ENCODE data around the gene VSX2.

VSX2 gene

DNA sequence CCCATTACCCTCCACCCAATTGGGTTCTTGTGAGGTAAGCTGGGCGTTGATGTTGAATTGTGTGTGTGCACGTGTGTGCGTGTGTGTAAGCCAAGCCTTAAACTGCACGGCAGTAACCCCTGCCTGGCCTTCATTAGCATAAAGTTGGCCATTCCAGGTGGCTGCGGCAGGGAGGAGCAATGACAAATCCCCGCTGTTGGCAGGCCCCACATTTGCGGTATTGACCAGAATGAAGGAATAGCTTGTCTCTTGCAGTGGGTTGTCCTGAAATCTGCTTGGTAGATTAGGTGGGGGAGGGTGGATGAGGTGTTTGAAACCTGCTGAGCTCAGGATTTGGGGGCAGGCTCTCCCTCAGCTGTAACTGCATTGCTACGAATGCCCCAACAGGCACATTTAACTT, 7.3 kb downstream of the VSX2 start:
- no peak overlapping the region for H3K4me3 ChIP-seq (ENCODE audit: low read length)
- no peak for DNase-seq (ENCODE audit: low read depth)
- TF ChIP-seq, protein P1, sequence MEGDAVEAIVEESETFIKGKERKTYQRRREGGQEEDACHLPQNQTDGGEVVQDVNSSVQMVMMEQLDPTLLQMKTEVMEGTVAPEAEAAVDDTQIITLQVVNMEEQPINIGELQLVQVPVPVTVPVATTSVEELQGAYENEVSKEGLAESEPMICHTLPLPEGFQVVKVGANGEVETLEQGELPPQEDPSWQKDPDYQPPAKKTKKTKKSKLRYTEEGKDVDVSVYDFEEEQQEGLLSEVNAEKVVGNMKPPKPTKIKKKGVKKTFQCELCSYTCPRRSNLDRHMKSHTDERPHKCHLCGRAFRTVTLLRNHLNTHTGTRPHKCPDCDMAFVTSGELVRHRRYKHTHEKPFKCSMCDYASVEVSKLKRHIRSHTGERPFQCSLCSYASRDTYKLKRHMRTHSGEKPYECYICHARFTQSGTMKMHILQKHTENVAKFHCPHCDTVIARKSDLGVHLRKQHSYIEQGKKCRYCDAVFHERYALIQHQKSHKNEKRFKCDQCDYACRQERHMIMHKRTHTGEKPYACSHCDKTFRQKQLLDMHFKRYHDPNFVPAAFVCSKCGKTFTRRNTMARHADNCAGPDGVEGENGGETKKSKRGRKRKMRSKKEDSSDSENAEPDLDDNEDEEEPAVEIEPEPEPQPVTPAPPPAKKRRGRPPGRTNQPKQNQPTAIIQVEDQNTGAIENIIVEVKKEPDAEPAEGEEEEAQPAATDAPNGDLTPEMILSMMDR (conservative IDR thresholded peaks at IDR 0.05; ENCODE audit: low read length), result no peak

- TF ChIP-seq, protein P1 (conservative IDR thresholded peaks at IDR 0.05; ENCODE audit: low read length), result no peak
- DNase-seq (ENCODE audit: low read depth), result no peak
- H3K4me3 ChIP-seq (ENCODE audit: low read length), result no peak overlapping the region
Measured at GRCh38 chr14:74248017-74248416, 8.8 kb downstream of the VSX2 start.

GRCh38 chr14:74249433-74250375, 10.5 kb downstream of the VSX2 start:
- no peak for DNase-seq (ENCODE audit: low read depth)
- TF ChIP-seq, protein P1 (conservative IDR thresholded peaks at IDR 0.05; ENCODE audit: low read length), result no peak
- H3K4me3 ChIP-seq (ENCODE audit: low read length), result no peak overlapping the region

DNA sequence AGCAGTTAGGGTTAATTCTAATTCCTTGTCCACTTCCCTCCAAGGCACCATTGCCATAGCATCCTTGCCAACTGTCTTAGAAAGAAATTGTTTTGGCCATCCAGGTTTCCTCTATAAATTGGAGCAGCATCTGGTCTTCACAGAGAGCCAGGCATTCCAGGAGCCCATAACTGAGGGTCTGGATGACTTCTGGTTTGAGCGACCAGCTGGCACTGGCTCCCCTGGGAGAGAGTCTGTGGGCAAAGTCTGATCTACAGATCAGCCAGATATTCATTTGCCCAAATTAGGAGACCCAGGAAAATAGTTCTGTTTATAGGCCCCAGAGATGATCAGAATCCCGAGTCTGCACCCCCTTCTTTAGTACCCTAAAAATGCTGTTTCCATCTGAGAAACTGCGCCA, 16.0 kb downstream of the VSX2 start:
- DNase-seq (ENCODE audit: low read depth), result no peak
- TF ChIP-seq, protein P1 (conservative IDR thresholded peaks at IDR 0.05; ENCODE audit: low read length), result no peak
- no peak overlapping the region for H3K4me3 ChIP-seq (ENCODE audit: low read length)

DNA sequence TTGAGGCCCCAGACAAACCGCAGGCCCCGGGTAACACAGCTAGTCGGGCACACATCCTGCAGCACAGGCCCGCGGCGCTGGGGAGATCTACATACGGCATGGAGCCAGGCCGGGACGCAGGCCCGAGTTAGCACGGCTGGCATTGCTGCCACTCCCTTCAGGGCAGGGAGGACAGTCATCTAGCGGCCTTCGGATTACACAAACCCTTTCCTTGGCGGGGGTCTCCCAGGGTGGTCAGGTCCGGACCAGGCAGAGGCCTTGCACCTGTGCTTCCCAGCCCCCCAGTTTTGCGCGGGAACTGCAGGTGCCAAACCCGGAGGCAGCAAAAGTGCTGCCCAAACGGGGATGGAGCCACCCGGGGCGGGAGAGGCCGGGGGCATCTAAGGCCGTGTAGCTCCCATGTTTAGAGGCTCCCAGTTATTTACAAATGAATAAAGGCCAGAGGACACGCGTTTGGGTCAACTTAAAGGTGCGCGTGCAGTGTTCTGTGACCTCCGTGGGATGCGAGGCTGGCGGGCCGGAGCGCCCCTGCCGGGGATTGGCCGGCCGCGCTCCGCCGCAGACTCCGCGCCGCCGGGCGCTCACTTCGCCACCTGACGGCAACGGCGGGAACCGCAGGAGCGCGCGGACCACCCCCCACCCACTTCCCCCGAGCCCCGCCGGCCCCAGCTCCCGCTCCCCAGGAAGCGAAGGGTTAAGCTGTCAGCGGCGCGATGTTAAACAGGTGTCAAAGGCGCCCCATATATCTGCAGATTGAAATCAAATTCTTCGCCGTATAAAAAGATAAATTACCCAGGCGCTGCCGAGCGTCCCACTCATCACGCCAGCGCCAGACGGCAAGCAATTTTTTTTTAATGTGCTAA, 18.1 kb downstream of the VSX2 start:
- H3K4me3 ChIP-seq (ENCODE audit: low read length), result peak overlapping the region; percentile 63
- TF ChIP-seq, protein P1 (conservative IDR thresholded peaks at IDR 0.05; ENCODE audit: low read length), result peak; percentile 53
- peak; percentile 8 for DNase-seq (ENCODE audit: low read depth)

DNA sequence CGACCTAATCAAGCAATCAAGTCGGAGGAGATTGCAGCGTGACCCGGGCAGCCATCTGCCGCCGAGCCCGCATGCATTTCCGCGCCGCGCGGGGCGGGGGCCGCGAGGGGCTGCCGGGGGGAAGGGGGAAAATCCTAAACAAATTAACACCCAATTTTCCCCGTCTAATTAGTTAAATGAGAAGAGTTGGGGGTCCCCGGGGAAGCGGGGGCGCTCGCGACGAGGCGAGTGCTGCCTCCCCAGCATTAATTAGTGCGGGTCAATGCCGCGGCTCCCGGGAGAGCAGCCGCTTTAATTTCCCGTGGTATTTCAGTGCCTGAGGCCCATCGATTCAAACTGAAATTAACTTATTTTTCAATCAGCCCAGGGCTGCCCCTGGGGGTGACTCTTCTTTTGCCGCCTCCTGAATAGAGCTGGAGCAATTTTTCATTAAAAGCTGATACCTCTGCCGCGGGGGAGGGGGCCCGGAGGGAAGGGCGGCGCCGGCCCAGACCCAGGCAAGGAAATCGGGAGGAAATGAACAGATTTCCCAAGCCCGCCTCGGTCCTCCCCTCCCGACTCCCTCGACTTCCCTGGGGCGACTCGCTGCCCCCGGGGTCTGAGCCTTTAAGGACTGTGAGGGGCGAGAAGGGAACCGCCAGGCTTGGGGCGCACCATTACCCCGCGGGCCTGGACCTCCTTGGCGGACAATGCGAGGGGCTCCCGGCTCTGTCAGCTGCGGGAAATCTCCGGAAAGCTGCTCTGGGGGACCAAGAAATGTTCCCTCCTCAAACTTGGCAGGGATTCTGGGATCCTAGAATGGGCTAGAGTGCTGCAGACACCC, 18.9 kb downstream of the VSX2 start:
- no peak for DNase-seq (ENCODE audit: low read depth)
- TF ChIP-seq, protein P1 (conservative IDR thresholded peaks at IDR 0.05; ENCODE audit: low read length), result no peak
- peak overlapping the region; percentile 63 for H3K4me3 ChIP-seq (ENCODE audit: low read length)
